HCT116 (cell line): ENCODE results near the gene ACTN1. TPM values are rescaled to one million over a fixed set of nuclear protein-coding genes. Genes with fewer than 3 reads are reported as not detected.

Source experiments
- ATAC-seq: fragments of 200-7000 bp; cut with Tn5 transposase; 2 replicates; pipeline ENCODE4 v1.9.1; 2020; ENCODE audit warnings: mild to moderate bottlenecking, moderate library complexity
- BruUV-seq: library from RNA; stranded (reverse); fragments of 400-500 nt; replicated peaks from 2 replicates; lab custom pipeline; 2021; lab: Mats Ljungman, UMichigan
- CTCF ChIA-PET: fragments of 300-600 bp; sonication (Branson Sonifier 250); formaldehyde crosslinking; loops from one replicate; lab custom pipeline; 2021; ENCODE audit warnings: antibody characterized with exemption; lab: Charles Lee
- POLR2A ChIA-PET: fragments of 300-600, 350-600 bp; sonication (Branson Sonifier 250); formaldehyde crosslinking; loops from one replicate; lab custom pipeline; 2021; ENCODE audit warnings: antibody characterized with exemption; lab: Charles Lee
- RAD21 ChIA-PET, 2 experiments: fragments of 300-600 bp; sonication (Branson Sonifier 250); formaldehyde crosslinking; loops; one replicate each; lab custom pipeline; 2023; ENCODE audit warnings: low total read pairs in 2 of 2; ENCODE audit not compliant: uncharacterized antibody in 2 of 2, unreplicated experiment in 2 of 2, low non-redundant PET in 1 of 2; lab: Charles Lee
- DNase-seq: peaks from one replicate; pipeline ENCODE4 v3.0.0-alpha.2; 2010; ENCODE audit warnings: low read depth, low spot score
- H2AFZ ChIP-seq: fragments of 200-600 bp; shearing (Covaris generic), sonication (generic); 2 replicates; pipeline ENCODE4 v1.6.1; 2017; ENCODE audit warnings: low read depth, mixed run types, mixed read lengths, antibody characterized with exemption, low read length; ENCODE audit not compliant: poor library complexity, severe bottlenecking
- H3K27ac ChIP-seq: 2 replicates; pipeline ENCODE4 v1.5.1; 2012; ENCODE audit warnings: low read depth, low read length
- H3K27me3 ChIP-seq: fragments of 200-600 bp; sonication (generic); 2 replicates; pipeline ENCODE4 v1.6.1; 2016; ENCODE audit warnings: mixed run types, low read length, mixed read lengths; ENCODE audit not compliant: insufficient read depth
- H3K36me3 ChIP-seq, 2 experiments: fragments of 200-500 bp in 1 of 2; fragments of 200-600 bp in 1 of 2; sonication (Bioruptor generic) in 1 of 2; sonication (generic) in 1 of 2; 2 replicates each; pipeline versions ENCODE4 v1.5.1 to v1.6.1; 2014 to 2016; ENCODE audit warnings: low read length in 2 of 2, inconsistent platforms in 1 of 2, mixed read lengths in 1 of 2, mixed run types in 1 of 2; ENCODE audit not compliant: insufficient read depth in 2 of 2, control insufficient read depth in 1 of 2
- H3K4me1 ChIP-seq, 2 experiments: fragments of 200-600 bp in 1 of 2; sonication (generic) in 1 of 2; 2 replicates each; pipeline versions ENCODE4 v1.5.1 to v1.6.1; 2012 to 2017; ENCODE audit warnings: low read length in 2 of 2, inconsistent platforms in 1 of 2, mild to moderate bottlenecking in 1 of 2, mixed read lengths in 1 of 2, mixed run types in 1 of 2, moderate library complexity in 1 of 2; ENCODE audit not compliant: insufficient read depth in 2 of 2, control insufficient read depth in 1 of 2
- H3K4me2 ChIP-seq: fragments of 200-600 bp; sonication (generic); 2 replicates; pipeline ENCODE4 v1.6.1; 2017; ENCODE audit warnings: mixed run types, low read length, mixed read lengths
- H3K4me3 ChIP-seq, 2 experiments: fragments of 200-600 bp in 1 of 2; sonication (generic) in 1 of 2; replicated peaks in 1 of 2; 2 replicates each; pipeline ENCODE4 v1.5.1; 2011 to 2016; ENCODE audit warnings: low read length in 2 of 2, control low read depth in 1 of 2, low read depth in 1 of 2, mild to moderate bottlenecking in 1 of 2, mixed read lengths in 1 of 2, mixed run types in 1 of 2
- H3K79me2 ChIP-seq: fragments of 200-600 bp; sonication (generic); 2 replicates; pipeline ENCODE4 v1.6.1; 2017; ENCODE audit warnings: mild to moderate bottlenecking, mixed run types, low read length, moderate library complexity, mixed read lengths; ENCODE audit not compliant: insufficient read depth
- H3K9ac ChIP-seq: fragments of 200-600 bp; sonication (generic); 2 replicates; pipeline ENCODE4 v1.6.1; 2016; ENCODE audit warnings: low read length, mixed read lengths
- H3K9me2 ChIP-seq: fragments of 200-600 bp; sonication (generic), shearing (Covaris generic); 2 replicates; pipeline ENCODE4 v1.6.1; 2017; ENCODE audit warnings: mixed run types, mild to moderate bottlenecking, moderate library complexity; ENCODE audit not compliant: insufficient read depth
- H3K9me3 ChIP-seq, 2 experiments: fragments of 200-500 bp in 1 of 2; fragments of 200-600 bp in 1 of 2; sonication (Bioruptor generic) in 1 of 2; sonication (generic) in 1 of 2; 2 replicates each; pipeline ENCODE4 v1.6.1; 2014 to 2017; ENCODE audit warnings: low read length in 2 of 2, mixed read lengths in 2 of 2, inconsistent platforms in 1 of 2, low read depth in 1 of 2, mild to moderate bottlenecking in 1 of 2, mixed run types in 1 of 2, moderate library complexity in 1 of 2; ENCODE audit not compliant: control insufficient read depth in 1 of 2, insufficient read depth in 1 of 2
- H4K20me1 ChIP-seq: fragments of 200-600 bp; sonication (generic), shearing (Covaris generic); 2 replicates; pipeline ENCODE4 v1.6.1; 2017; ENCODE audit warnings: mixed run types, mild to moderate bottlenecking, moderate library complexity; ENCODE audit not compliant: insufficient read depth
- POLR2A ChIP-seq: IDR thresholded peaks from 2 replicates; pipeline ENCODE4 v1.7.0; 2011; ENCODE audit warnings: borderline replicate concordance; ENCODE audit not compliant: insufficient read depth, insufficient read length; ENCODE audit errors: extremely low read depth
- REST ChIP-seq: IDR thresholded peaks from 2 replicates; pipeline ENCODE4 v1.6.1; 2012; ENCODE audit warnings: low read depth
- SP1 ChIP-seq: IDR thresholded peaks from 2 replicates; pipeline ENCODE4 v1.6.1; 2012; ENCODE audit warnings: low read depth
- SRF ChIP-seq: IDR thresholded peaks from 2 replicates; pipeline ENCODE4 v1.6.1; 2012; ENCODE audit warnings: low read depth
- YY1 ChIP-seq: IDR thresholded peaks from 2 replicates; pipeline ENCODE4 v1.6.1; 2011; ENCODE audit warnings: low read length, low read depth, moderate library complexity, mild to moderate bottlenecking; ENCODE audit not compliant: insufficient replicate concordance; ENCODE audit errors: extremely low read depth
- ZFX ChIP-seq: fragments of 450-650 bp; IDR thresholded peaks from 2 replicates; pipeline ENCODE4 v1.6.1; 2017
- ZNF274 ChIP-seq: fragments of 200-500 bp; sonication (Bioruptor generic); IDR thresholded peaks from 2 replicates; pipeline ENCODE4 v1.6.1; 2014; ENCODE audit warnings: mild to moderate bottlenecking, low read depth, low read length, inconsistent platforms
- intact Hi-C: fragments of 100-400 bp; cut with micrococcal nuclease; formaldehyde crosslinking; loops from 2 replicates; pipeline ENCODE4 v1.10.0; 2022
- total RNA-seq: library from RNA; stranded (reverse); gene quantifications from one replicate; pipeline ENCODE4 v1.2.1, GENCODE V29; 2021; ENCODE audit not compliant: unreplicated experiment

ACTN1 gene
- total RNA-seq, 1 experiment from 2014 or later = 123 TPM

- intact Hi-C loops = no loop called here
These were observed 42.1 kb downstream of the ACTN1 start for GRCh38 chr14:68936980-68937379.

More at GRCh38 chr14:68936980-68937379, 42.1 kb downstream of the ACTN1 start:
- Histone ChIP-seq H3K9me2 (no peaks in the 10 kb centered on the region), H3K36me3 (no peaks in the 10 kb centered on the region; a peak in 1 of 4 replicates), H3K4me3 (no peak overlapping the region), H3K27me3 (no peaks in the 10 kb centered on the region), H4K20me1 (peaks cover 8% of the 10 kb centered on the region; the same call in 1 of the 2 replicates), H3K9me3 (no peaks in the 10 kb centered on the region), H3K4me1 (peaks cover 42 to 56% of the 10 kb centered on the region in 2 experiments), H2AFZ (no peak overlapping the region), H3K27ac (no peak overlapping the region), H3K4me2 (no peak overlapping the region), H3K9ac (no peak overlapping the region), H3K79me2 (peaks cover 87% of the 10 kb centered on the region)
- ChIA-PET CTCF (no interaction called here), POLR2A (no interaction called here), RAD21 (no interaction called here)
- DNase-seq (no peak), ATAC-seq (no peak)
- BruUV-seq = no TSS peak
- TF ChIP-seq POLR2A (no peak), SRF (no peak), ZNF274 (no peak), YY1 (no peak), REST (no peak), SP1 (no peak), ZFX (no peak)
